HepG2 (cell line): ENCODE results near the gene STIM2. TPM values are rescaled to one million over a fixed set of nuclear protein-coding genes. Genes with fewer than 3 reads are reported as not detected.
A peak's percentile ranks its signal among the peaks of the same experiment; 100 is the strongest.

Experiments
- ATAC-seq: fragments of 200-7000 bp; cut with Tn5 transposase; 3 replicates; pipeline ENCODE4 v1.9.1; 2020; ENCODE audit warnings: mild to moderate bottlenecking, moderate library complexity
- Bru-seq: library from RNA; stranded (reverse); fragments of 400-500 nt; gene quantifications from one replicate; lab custom pipeline; 2021; lab: Mats Ljungman, UMichigan
- BruChase-seq, 2 experiments: library from RNA; stranded (reverse); fragments of 400-500 nt; gene quantifications; one replicate each; lab custom pipeline; 2021; lab: Mats Ljungman, UMichigan
- BruUV-seq: library from RNA; stranded (reverse); fragments of 400-500 nt; replicated peaks from 2 replicates; lab custom pipeline; 2021; lab: Mats Ljungman, UMichigan
- CTCF ChIA-PET: fragments of 300-600 bp; formaldehyde crosslinking; extraction: SDS; loops from one replicate; lab custom pipeline; 2021; ENCODE audit warnings: low total read pairs, inconsistent platforms, low intra/inter-chr PET ratio; lab: Yijun Ruan, JAX
- POLR2A ChIA-PET: fragments of 350-600 bp; sonication (Branson Sonifier 250); formaldehyde crosslinking; loops from one replicate; lab custom pipeline; 2020; ENCODE audit warnings: antibody characterized with exemption, inconsistent platforms; lab: Yijun Ruan, JAX
- DNase-seq: peaks from one replicate; pipeline ENCODE4 v3.0.0-alpha.2; 2015; ENCODE audit warnings: low spot score
- FAIRE-seq: peaks from 3 replicates; lab custom pipeline; 2011; peaks lifted over from hg19 to GRCh38; lab: Jason Lieb, UNC
- H2AFZ ChIP-seq: one replicate; pipeline ENCODE4 v1.6.1; 2011; ENCODE audit warnings: low read length, inconsistent platforms
- H3K27ac ChIP-seq: fragments of 300-600 bp; 3 replicates; pipeline ENCODE4 v1.8.0; 2011; ENCODE audit warnings: mixed run types, mild to moderate bottlenecking, mixed read lengths, low read length, inconsistent platforms; ENCODE audit not compliant: insufficient read depth; ENCODE audit errors: extremely low read length
- H3K27me3 ChIP-seq, 2 experiments: fragments of 200-600 bp in 1 of 2; 2 replicates in 1 of 2; 3 replicates in 1 of 2; pipeline versions ENCODE4 v1.6.0 to v1.8.0; 2011; ENCODE audit warnings: low read length in 2 of 2, mild to moderate bottlenecking in 2 of 2, moderate library complexity in 2 of 2, inconsistent platforms in 1 of 2; ENCODE audit not compliant: insufficient read depth in 2 of 2, control insufficient read depth in 1 of 2
- H3K36me3 ChIP-seq, 2 experiments: fragments of 200-600 bp in 1 of 2; replicated peaks in 1 of 2; 2 replicates in 1 of 2; 3 replicates in 1 of 2; pipeline versions ENCODE4 v1.5.1 to v1.8.0; 2011; ENCODE audit warnings: low read length in 2 of 2, inconsistent platforms in 1 of 2; ENCODE audit not compliant: insufficient read depth in 2 of 2, control insufficient read depth in 1 of 2
- H3K4me1 ChIP-seq: 2 replicates; pipeline ENCODE4 v1.5.1; 2012; ENCODE audit warnings: low read length, inconsistent platforms; ENCODE audit not compliant: insufficient read depth
- H3K4me2 ChIP-seq: 2 replicates; pipeline ENCODE4 v1.6.0; 2011; ENCODE audit warnings: low read depth, low read length, inconsistent platforms
- H3K4me3 ChIP-seq, 3 experiments: fragments of 200-600 bp in 1 of 3; sonication (generic), shearing (Covaris generic) in 1 of 3; replicated peaks in 1 of 3; 2 replicates each; pipeline ENCODE4 v1.5.1; 2011 to 2016; ENCODE audit warnings: low read length in 3 of 3, inconsistent platforms in 2 of 3, low read depth in 2 of 3, mild to moderate bottlenecking in 2 of 3, control low read depth in 1 of 3, mixed read lengths in 1 of 3; ENCODE audit not compliant: insufficient read depth in 1 of 3
- H3K79me2 ChIP-seq: one replicate; pipeline ENCODE4 v1.6.1; 2011; ENCODE audit warnings: low read length, inconsistent platforms; ENCODE audit not compliant: insufficient read depth
- H3K9ac ChIP-seq: 2 replicates; pipeline ENCODE4 v1.6.0; 2011; ENCODE audit warnings: mild to moderate bottlenecking, low read depth, low read length, inconsistent platforms; ENCODE audit not compliant: insufficient read depth
- H3K9me3 ChIP-seq: 2 replicates; pipeline ENCODE4 v1.5.1; 2012; ENCODE audit warnings: mild to moderate bottlenecking, low read length
- H4K20me1 ChIP-seq: 2 replicates; pipeline ENCODE4 v1.6.0; 2011; ENCODE audit warnings: inconsistent platforms, mild to moderate bottlenecking, low read length, moderate library complexity; ENCODE audit not compliant: insufficient read depth
- ADNP ChIP-seq: sonication (generic); formaldehyde crosslinking; IDR thresholded peaks from 2 replicates; pipeline ENCODE4 v1.4.0; 2020; ENCODE audit warnings: missing genetic modification reagents
- BRD4 ChIP-seq: sonication (generic); formaldehyde crosslinking; IDR thresholded peaks from 2 replicates; pipeline ENCODE4 v1.4.0; 2020; ENCODE audit warnings: missing genetic modification reagents
- CENPBD1 ChIP-seq: sonication (generic); formaldehyde crosslinking; IDR thresholded peaks from 2 replicates; pipeline ENCODE4 v1.8.0; 2022; ENCODE audit warnings: missing genetic modification reagents, low read depth, mild to moderate bottlenecking, borderline replicate concordance
- RELA ChIP-seq: sonication (generic); formaldehyde crosslinking; IDR thresholded peaks from 2 replicates; pipeline ENCODE4 v1.4.0; 2020; ENCODE audit warnings: missing genetic modification reagents
- TBP ChIP-seq: sonication (generic); formaldehyde crosslinking; IDR thresholded peaks from 2 replicates; pipeline ENCODE4 v1.5.0; 2020; ENCODE audit warnings: missing genetic modification reagents
- ZFY ChIP-seq: sonication (generic); formaldehyde crosslinking; IDR thresholded peaks from 2 replicates; pipeline ENCODE4 v1.4.0; 2020; ENCODE audit warnings: missing genetic modification reagents
- ZNF460 ChIP-seq: sonication (generic); formaldehyde crosslinking; IDR thresholded peaks from 2 replicates; pipeline ENCODE4 v1.5.1; 2020; ENCODE audit warnings: missing genetic modification reagents, mild to moderate bottlenecking, borderline replicate concordance
- ZNF556 ChIP-seq: sonication (generic); formaldehyde crosslinking; IDR thresholded peaks from 2 replicates; pipeline ENCODE4 v1.4.0; 2020; ENCODE audit warnings: mild to moderate bottlenecking, missing genetic modification reagents, borderline replicate concordance
- ZNF580 ChIP-seq: IDR thresholded peaks from 2 replicates; pipeline ENCODE4 v1.6.1; 2016; ENCODE audit warnings: low read depth, borderline replicate concordance
- ZNF646 ChIP-seq: sonication (generic); formaldehyde crosslinking; IDR thresholded peaks from 2 replicates; pipeline ENCODE4 v1.9.0; 2021; ENCODE audit warnings: mild to moderate bottlenecking, missing genetic modification reagents
- WGBS: methylation state at CpG from one replicate; pipeline ENCODE4 v1.1.6; 2017; ENCODE audit warnings: low lambda C conversion rate; 5-methylcytosine and 5-hydroxymethylcytosine counted together
- in situ Hi-C: cut with HindIII; loops from 2 replicates; pipeline ENCODE4 v1.10.0; 2017; ENCODE audit warnings: low pct_unique_long_range_greater_than_20kb; ENCODE audit not compliant: extremely low pct_ligation_motif_present
- intact Hi-C: fragments of 100-400 bp; cut with micrococcal nuclease; formaldehyde crosslinking; loops from one replicate; pipeline ENCODE4 v1.10.0; 2022; ENCODE audit not compliant: unreplicated experiment
- long read RNA-seq, 2 experiments: library from RNA in 1 of 2; library from polyadenylated mRNA in 1 of 2; stranded (forward) in 1 of 2; unstranded in 1 of 2; transcript quantifications; one replicate each; pipeline ENCODE4 v2.0.0, GENCODE V29; 2019 to 2022
- polyA minus RNA-seq, 3 experiments: library from RNA; depleted of rRNA, polyadenylated mRNA; stranded (reverse); fragments of >200 nt; gene quantifications; 2 replicates each; pipeline ENCODE4 v1.2.3, GENCODE V29; 2011; ENCODE audit warnings: low replicate concordance in 1 of 3
- polyA plus RNA-seq, 8 experiments: library from polyadenylated mRNA; depleted of rRNA in 3 of 8; stranded (reverse) in 7 of 8; unstranded in 1 of 8; fragments of >200 nt; fragmentation: Illumina TruSeq in 4 of 8; extraction: Trizol in 4 of 8; gene quantifications; 2 replicates each; pipeline versions ENCODE4 v1.2.1 to v1.2.3, GENCODE V29; 2011 to 2016; ENCODE audit warnings: low read depth in 4 of 8, missing spikeins in 1 of 8, mixed read lengths in 1 of 8; ENCODE audit not compliant: insufficient read depth in 1 of 8
- total RNA-seq, 5 experiments: library from RNA; depleted of rRNA; stranded (reverse); fragments of >200 nt; fragmentation: Illumina TruSeq; extraction: Trizol; gene quantifications; 2 replicates each; pipeline ENCODE4 v1.2.3, GENCODE V29; 2016; ENCODE audit warnings: low read depth in 1 of 5

The STIM2 gene
- 8.2 and 19.3 TPM in 2 replicates for total RNA-seq (2016; rRNA removed; fragmentation: Illumina TruSeq; extraction: Trizol)
- total RNA-seq (2016; cell fraction: cytosol; rRNA removed; fragmentation: Illumina TruSeq; extraction: Trizol; ENCODE audit: low read depth) = 3.5 and 6.1 TPM in 2 replicates
- 9.9 and 21.5 TPM in 2 replicates for total RNA-seq (2016; cell fraction: insoluble cytoplasmic fraction; rRNA removed; fragmentation: Illumina TruSeq; extraction: Trizol)
- 6.0 and 6.1 TPM in 2 replicates for total RNA-seq (2016; cell fraction: membrane; rRNA removed; fragmentation: Illumina TruSeq; extraction: Trizol)
- total RNA-seq (2016; cell fraction: nucleus; rRNA removed; fragmentation: Illumina TruSeq; extraction: Trizol) = 33.3 and 39.0 TPM in 2 replicates
- 19.4 and 22.3 TPM in 2 replicates for polyA plus RNA-seq (2011; rRNA removed)
- 7.8 and 10.6 TPM in 2 replicates for polyA plus RNA-seq (2011; cell fraction: cytosol; rRNA removed)
- 48.3 and 53.9 TPM in 2 replicates for polyA plus RNA-seq (2011; cell fraction: nucleus; rRNA removed)
- polyA plus RNA-seq (2012) = 15.2 and 16.9 TPM in 2 replicates
- 2.1 and 3.3 TPM in 2 replicates for polyA plus RNA-seq (2016; cell fraction: cytosol; fragmentation: Illumina TruSeq; extraction: Trizol; ENCODE audit: low read depth)
- polyA plus RNA-seq (2016; cell fraction: insoluble cytoplasmic fraction; fragmentation: Illumina TruSeq; extraction: Trizol; ENCODE audit: low read depth) = 7.2 and 7.9 TPM in 2 replicates
- polyA plus RNA-seq (2016; cell fraction: membrane; fragmentation: Illumina TruSeq; extraction: Trizol; ENCODE audit: low read depth) = 3.2 and 4.3 TPM in 2 replicates
- polyA plus RNA-seq (2016; cell fraction: nucleus; fragmentation: Illumina TruSeq; extraction: Trizol; ENCODE audit: insufficient read depth, low read depth) = 47.5 and 50.9 TPM in 2 replicates
- 26.2 and 31.6 TPM in 2 replicates for polyA minus RNA-seq (2011; rRNA and poly(A)+ RNA removed; ENCODE audit: low replicate concordance)
- 6.8 and 8.5 TPM in 2 replicates for polyA minus RNA-seq (2011; cell fraction: cytosol; rRNA and poly(A)+ RNA removed)
- polyA minus RNA-seq (2011; cell fraction: nucleus; rRNA and poly(A)+ RNA removed) = 42.7 and 42.8 TPM in 2 replicates
- Bru-seq, nascent RNA = percentile 62 among the genes with signal in this experiment
- percentile 54 among the genes with signal in this experiment for BruChase-seq, experiment 1, labeled RNA remaining after a 6-hour chase
- percentile 53 among the genes with signal in this experiment for BruChase-seq, experiment 2, labeled RNA remaining after a 2-hour chase
- long read RNA-seq, experiment 1, partial matches to known transcripts = 1 of 2 reads
- long read RNA-seq, experiment 1, other reads (novel, unspliced or antisense) = 1 of 2 reads
- long read RNA-seq, experiment 2, full-length matches to known transcripts = 2 of 21 reads
- long read RNA-seq, experiment 2, partial matches to known transcripts = 3 of 21 reads
- long read RNA-seq, experiment 2, other reads (novel, unspliced or antisense) = 16 of 21 reads

GRCh38 chr4:26860157-26860921 is at the start of gene STIM2:
TSS of gene STIM2 (plus strand) at chr4:26860841.
- intact Hi-C loops = loop anchor here (1.0 kb wide), 2 partner anchors 38 to 150 kb away; no protein-coding TSS in a partner anchor
- CTCF ChIA-PET = interaction anchor here (1.0 kb wide), 1 partner anchor 39 kb away, joined by 5 read pairs; no protein-coding TSS in a partner anchor
- H4K20me1 ChIP-seq = no peaks in the 10 kb centered on the region; the same call in 1 of the 2 replicates
- no peaks in the 10 kb centered on the region for H3K36me3 ChIP-seq
- H3K9me3 ChIP-seq = no peaks in the 10 kb centered on the region
- no peaks in the 10 kb centered on the region; a peak in 1 of 5 replicates for H3K27me3 ChIP-seq
- DNase-seq (peak; percentile 93), FAIRE-seq (peak; percentile 86), ATAC-seq (peak; percentile 76)
- in situ Hi-C loops = no loop called here
- H3K79me2 ChIP-seq = peaks cover 38% of the 10 kb centered on the region
- peak within 1 kb of the TSS; percentile 96 for H3K4me2 ChIP-seq
- peak within 1 kb of the TSS; percentile 43 for H2AFZ ChIP-seq
- POLR2A ChIA-PET = interaction anchor here (0.6 to 2.7 kb wide), 6 partner anchors 9 to 947 kb away, joined by 3 to 11 read pairs (median 3); partner anchors contain the start of gene TBC1D19
- peak within 1 kb of the TSS; percentile 78 for H3K27ac ChIP-seq
- H3K4me1 ChIP-seq = peaks cover 54% of the 10 kb centered on the region
- 2% methylated on average over 26 of the region's 74 CpGs for WGBS
- H3K4me3 ChIP-seq = peak within 1 kb of the TSS; percentile 80 to 91 (median 89)
- BruUV-seq = no TSS peak
- H3K9ac ChIP-seq = peak within 1 kb of the TSS; percentile 76
- no peak for TF ChIP-seq BRD4 (CRISPR knock-in tag)
- TF ChIP-seq ZNF556 = peak; percentile 86
- no peak for TF ChIP-seq RELA (CRISPR knock-in tag)
- no peak for TF ChIP-seq ADNP
- TF ChIP-seq ZNF646 (CRISPR knock-in tag) = no peak
- peak; percentile 53 for TF ChIP-seq ZFY
- TF ChIP-seq ZNF580 = no peak
- TF ChIP-seq ZNF460 (CRISPR knock-in tag) = no peak
- TF ChIP-seq CENPBD1 (CRISPR knock-in tag) = no peak
- TF ChIP-seq TBP (CRISPR knock-in tag) = no peak
